NCI-H226 (cell line): ENCODE data around the gene ZNF385C.
"Not testable (repeated sequence)": the region's sequence is repeated elsewhere in the genome, so short reads cannot be mapped to it uniquely, and the experiment has no call there.

Source experiments
- DNase-seq: peaks from one replicate; pipeline ENCODE4 v3.0.0-alpha.2; 2015

The ZNF385C gene, protein sequence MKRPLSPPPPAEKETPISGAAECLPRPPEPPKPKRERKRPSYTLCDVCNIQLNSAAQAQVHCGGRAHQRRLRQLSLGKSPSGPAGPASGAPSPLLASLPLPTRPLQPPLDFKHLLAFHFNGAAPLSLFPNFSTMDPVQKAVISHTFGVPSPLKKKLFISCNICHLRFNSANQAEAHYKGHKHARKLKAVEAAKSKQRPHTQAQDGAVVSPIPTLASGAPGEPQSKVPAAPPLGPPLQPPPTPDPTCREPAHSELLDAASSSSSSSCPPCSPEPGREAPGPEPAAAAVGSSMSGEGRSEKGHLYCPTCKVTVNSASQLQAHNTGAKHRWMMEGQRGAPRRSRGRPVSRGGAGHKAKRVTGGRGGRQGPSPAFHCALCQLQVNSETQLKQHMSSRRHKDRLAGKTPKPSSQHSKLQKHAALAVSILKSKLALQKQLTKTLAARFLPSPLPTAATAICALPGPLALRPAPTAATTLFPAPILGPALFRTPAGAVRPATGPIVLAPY

DNA sequence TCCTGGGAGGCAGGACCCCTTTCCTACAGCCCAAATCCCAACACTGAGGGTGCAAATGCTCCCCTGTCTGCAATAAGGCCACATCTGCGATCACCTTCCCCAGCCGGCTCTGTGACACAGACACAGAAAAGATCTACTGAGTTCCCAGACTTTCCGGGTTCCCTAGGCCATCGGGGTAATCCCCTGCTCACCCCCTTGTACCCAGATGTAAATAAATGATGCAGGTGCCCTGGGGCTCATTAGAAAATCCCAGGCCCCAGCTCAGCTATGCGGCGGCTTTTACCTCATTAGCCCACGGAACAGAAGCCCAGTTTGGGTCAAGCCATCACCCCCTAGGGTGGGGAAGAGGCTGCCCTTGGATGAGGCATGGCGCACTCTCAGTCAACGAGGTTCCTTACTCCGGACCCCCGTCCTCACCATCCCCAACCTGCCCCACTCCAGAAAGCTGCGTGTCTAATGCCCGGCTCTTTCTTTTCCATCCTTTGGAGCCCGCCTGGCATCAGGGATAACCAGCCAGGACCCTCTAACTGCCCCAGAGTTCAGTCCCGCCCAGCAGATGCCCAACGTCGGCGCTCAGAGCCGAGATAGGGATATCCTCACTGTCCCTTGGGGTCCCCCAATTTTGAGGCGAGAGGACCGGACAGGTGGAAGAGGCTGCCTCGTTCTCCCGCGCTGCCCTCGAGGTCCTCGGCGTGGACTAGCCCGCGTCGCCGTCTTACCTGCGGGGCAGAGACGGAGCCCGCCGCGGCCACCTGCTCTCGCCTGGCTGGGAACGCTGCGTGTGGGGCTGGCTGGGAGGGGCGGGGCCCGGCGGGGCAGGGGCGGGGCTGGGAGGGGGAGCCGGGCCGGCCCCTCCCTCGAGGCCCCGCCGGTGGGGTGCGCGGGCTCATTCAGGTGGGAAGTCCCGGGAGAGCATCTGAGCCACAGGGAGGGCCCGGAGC is at the start of gene ZNF385C:
Gene ZNF385C (minus strand): TSS at position 783 of the 941 bp plus-strand sequence. CDS start 35,417 bp downstream, outside the sequence.
- no peak for DNase-seq

DNA sequence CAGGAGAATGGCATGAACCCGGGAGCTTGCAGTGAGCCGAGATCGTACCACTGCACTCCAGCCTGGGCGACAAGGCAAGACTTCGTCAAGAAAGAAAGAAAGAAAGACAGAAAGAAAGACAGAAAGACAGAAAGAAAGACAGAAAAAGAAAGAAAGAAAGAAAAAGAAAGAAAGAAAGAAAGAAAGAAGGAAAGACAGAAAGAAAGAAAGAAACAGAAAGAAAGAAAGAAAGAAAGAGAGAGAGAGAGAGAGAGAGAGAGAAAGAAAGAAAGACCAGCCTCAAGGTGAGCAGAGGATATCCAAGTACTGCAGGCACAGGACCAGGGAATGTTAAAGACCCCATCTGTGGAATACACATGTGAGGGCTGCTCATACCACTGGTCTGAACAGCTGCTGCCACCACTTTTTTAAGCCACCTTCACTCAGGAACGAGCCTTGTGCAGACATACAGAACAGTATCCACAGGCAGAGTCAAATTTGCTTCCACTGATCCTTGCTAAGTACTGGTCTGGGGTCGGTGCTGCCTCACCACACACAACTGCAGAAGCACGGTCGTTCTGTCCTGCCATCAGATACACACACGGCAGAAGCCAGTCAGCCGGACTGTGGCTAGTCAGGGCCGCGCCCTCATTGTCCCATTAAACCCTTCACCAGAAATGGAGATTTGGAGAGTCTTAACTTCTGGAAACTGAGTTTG is 48.8 kb upstream of the ZNF385C start:
- DNase-seq = no peak

DNA sequence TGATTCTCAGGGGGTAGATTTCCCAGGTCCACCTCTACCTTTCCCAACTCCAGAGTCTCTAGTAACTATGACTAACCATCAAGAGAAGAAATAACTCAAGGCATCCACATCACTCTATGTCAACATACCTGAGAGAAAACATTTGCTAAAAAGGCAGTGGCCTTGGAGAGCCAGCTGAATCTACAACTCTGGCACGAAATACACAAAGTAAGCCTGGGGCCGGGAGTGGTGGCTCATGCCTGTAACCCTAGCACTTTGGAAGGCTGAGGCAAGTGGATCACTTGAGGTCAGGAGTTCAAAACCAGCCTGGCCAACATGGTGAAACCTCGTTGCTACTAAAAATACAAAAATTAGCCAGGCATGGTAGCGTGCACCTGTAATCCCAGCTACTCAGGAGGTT is 44.9 kb upstream of the ZNF385C start:
- DNase-seq = not testable (repeated sequence)

DNA sequence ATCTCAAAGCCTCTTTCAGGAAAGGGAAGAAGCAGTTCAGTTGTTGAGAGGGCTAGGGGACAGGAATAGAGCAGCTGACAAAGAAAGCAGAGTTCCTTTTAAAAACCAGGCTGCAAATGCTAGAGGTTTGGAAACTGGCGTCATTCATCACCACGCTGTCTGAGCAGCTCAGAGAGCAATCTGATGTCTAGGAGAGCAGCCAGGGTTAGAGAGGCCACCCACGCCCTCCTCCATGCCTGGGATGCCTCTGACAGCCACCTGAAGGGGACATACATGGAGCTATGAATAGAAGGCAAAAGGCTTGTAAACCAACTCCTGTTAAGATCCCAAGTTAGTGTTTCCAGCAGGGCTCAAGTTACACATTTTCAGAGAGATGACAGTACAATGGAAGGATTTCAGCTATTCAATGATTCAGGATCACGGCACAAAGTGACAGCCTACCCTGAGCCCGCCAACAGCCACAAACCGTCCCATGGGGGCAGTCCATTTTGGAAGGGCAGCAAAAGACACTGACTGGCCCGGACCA is 44.2 kb upstream of the ZNF385C start:
- no peak for DNase-seq

- DNase-seq = no peak
Measured at GRCh38 chr17:42141382-42141781, 43.1 kb upstream of the ZNF385C start.

- not testable (repeated sequence) for DNase-seq
Measured at GRCh38 chr17:42140690-42141089, 42.4 kb upstream of the ZNF385C start.

- DNase-seq = no peak
Measured at GRCh38 chr17:42138749-42139492, 40.6 kb upstream of the ZNF385C start.

- DNase-seq = no peak
Measured at GRCh38 chr17:42136654-42137051, 38.4 kb upstream of the ZNF385C start.

DNA sequence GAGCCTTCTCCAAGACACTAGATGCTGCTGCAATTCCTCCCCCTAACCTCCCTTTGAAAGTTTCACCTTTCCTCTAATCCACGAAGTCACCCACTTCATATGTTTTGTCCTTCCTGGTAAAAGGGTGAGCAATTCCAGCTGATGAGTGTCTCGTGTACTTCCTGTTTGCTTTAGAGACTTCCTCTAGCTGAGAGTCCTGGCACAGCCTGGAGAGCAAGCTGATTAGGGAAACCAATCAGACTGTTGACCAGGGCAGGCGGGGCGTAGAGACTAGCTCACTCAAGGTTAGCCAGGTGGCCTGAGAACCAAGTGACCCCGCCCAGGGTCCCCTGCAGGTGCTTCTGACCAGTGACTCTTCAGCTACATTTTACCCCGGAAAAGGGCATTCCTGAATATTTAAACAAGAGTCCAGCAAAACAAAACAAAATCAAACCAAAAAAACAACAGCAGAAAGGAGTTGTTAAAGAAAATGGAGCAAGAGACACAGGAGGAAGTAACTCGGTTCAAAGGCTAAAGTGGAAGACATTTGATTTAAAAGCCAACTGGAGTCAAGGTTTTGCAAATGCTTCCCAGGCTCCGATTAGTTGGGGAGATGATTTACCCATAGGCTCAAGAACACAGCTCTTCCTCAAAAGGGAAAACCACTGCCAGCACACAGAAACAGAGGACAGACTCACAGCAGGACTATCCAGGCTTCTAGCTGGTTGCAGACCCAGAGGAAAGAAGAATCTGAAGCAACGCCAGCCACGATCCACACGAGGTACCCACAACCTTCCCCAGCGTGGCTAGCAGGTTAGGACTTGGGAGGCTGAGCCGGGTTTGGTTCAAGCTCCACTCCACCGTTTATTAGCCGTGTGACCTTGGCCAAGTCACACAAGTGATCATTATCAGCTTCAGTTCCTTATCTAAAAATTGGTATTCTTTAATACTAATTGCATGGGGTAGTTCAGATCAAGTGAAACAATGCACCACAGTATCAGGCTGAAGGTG is 37.7 kb upstream of the ZNF385C start:
- DNase-seq = peak; percentile 76

DNA sequence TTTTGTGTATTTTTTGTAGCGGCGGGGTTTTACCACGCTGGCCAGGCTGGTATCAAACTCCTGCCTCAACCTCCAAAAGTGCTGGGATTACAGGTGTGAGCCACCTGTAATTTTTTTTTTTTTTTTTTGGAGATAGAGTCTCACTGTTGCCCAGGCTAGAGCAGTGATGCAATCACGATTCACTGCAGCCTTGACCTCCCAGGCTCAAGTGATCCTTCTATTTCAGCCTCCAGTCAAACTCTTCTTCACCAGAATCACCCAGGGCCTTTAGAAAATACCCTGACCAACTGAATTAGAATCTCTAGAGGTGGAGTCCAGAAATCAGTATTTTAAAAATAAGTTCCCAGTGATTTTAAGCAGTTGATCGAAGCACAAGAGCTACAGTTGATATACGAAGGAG is 36.9 kb upstream of the ZNF385C start:
- DNase-seq = no peak

- DNase-seq = no peak
Measured at GRCh38 chr17:42133461-42134041, 35.3 kb upstream of the ZNF385C start.

GRCh38 chr17:42132941-42133340 is 34.7 kb upstream of the ZNF385C start:
- no peak for DNase-seq

DNA sequence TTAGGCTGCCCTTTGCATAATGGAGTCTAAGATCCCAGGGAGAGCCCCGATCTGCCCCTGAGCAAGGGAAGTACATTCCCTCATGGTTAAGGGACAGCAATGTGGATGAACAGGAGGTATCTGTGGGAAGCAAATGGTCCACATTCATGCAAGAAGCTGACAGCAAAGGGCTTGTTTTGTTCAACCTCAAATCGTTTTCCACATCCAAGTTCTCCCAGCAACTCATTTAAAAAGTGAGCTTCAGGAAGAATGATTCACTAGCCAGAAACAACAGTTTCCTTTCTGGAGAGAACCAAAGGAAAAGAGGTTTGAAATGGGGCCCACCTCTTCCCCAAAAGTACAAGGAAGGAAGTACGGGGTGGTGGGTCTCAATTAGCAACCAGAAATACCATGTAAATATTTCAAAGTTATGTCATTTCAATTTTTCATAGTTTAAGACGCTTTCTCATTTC is 33.7 kb upstream of the ZNF385C start:
- DNase-seq = no peak

DNA sequence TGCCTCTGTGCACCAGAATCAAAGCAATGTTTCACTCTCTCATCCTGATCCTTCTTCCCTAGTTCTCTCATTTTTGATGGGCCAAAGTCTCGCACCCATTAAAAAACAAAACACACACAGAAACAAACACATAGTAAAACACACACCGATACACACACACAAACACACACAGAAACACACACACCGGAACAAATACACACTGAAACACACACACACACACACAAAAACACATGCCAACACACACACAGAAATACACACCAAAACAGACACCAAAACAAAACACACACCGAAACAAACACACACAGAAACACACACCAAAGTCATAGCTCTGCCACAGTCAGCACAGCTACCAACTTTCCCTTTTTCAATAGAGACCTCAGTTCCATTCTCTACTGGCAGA is 33.0 kb upstream of the ZNF385C start:
- no peak for DNase-seq

DNA sequence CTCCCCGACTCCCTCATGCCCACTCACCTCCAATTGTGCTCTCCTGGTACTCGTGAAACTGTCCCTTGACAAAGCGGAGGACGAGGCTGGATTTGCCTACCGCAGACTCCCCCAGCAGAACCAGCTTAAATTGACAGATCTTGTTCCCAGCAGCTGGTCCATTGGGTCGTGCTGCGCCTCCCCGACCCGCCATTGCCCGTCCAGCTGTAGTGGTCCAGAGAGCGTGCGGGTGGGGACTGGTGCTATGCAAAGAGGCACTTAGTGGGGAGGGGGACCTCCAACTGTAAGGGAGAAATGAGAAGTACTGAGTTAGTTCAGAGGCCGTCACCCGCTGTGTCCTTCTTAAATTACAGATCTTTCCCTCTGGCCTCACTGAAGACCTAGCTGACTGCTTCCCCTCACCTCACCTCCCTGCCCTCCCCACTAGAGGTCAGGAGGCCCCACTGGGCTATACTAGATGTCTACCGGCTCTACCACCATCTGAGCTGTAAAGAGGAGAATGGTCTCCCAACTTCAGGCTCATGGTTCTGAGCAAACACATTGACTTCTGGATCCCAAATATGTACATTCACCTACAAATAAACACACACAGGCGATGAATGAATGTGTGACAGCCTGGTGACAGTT is 32.1 kb upstream of the ZNF385C start:
- no peak for DNase-seq

DNA sequence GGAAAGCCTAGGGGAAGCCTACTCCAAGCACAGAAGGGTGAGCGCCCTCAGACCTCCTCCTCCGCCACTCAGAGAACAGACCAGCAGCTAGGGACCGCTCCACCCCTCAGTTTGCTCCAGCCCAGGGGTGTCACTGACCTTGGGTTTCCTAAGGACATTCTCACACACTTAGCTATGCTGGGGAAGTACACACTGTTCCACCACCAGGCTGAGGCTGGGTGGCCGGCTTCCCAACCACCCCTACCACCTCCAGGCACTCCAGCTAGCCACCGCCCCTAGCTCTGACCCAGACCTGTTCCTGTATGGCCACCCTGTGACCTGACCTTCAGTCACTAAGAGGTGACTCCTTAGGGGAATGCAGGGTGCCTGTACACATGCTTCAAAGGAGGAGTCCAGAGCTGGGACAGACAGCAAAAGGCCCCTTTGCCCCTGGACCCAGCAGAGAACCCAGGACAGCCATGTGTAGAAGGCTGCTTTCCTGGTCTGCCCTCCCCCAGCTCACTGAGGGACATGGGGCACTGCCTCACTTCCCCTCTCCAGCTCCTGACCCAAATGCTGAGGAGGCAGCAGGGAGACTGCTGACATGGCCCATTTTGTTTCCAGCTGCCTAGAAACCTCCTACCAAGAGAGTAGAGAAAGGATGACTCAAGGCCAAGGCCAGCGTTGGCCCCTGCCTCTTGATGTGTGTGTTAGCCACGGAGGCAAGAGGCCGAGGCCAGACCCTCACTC is 31.0 kb upstream of the ZNF385C start:
- no peak for DNase-seq

- DNase-seq = no peak
Measured at GRCh38 chr17:42127414-42127813, 29.1 kb upstream of the ZNF385C start.

DNA sequence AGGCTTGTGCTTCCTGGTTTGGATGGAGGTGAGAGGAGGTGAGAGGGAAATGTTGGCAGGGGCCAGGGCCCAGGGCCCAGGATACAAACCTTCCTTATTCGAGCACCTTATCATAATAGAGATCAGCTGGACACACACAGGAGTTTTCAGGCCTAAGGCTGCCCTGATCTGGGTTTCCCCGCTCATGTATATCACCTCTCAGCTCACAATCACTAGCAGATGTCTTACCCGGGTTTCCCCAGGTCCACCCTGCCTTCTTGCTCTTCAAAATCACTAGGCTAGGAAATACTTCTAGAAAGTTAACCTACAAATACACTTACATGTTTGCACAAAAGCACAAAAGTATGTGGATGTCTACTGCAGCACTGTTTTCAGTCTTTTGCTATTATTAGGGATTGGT is 28.6 kb upstream of the ZNF385C start:
- DNase-seq = no peak

- no peak for DNase-seq
Measured at GRCh38 chr17:42125565-42125964, 27.3 kb upstream of the ZNF385C start.
